Measurements from ENCODE around the gene ZSCAN21. TPM values are rescaled to one million over a fixed set of nuclear protein-coding genes. Genes with fewer than 3 reads are reported as not detected.

Gene ZSCAN21
- total RNA-seq, 1 experiment from 2014 or later, result 24.3 TPM

GRCh38 chr7:100098913-100099312, 49.3 kb downstream of the ZSCAN21 start:
- no peak overlapping the region for H4K5ac ChIP-seq (ENCODE audit: insufficient read length, low read depth, low read length)
- peak overlapping the region; percentile 18 for H3K27ac ChIP-seq (ENCODE audit: insufficient read length, low read depth, low read length)
- no CpG with 5 or more reads among the region's 10 CpGs for WGBS (ENCODE audit: extremely low coverage, insufficient read length, low lambda C conversion rate)

More at GRCh38 chr7:100098913-100099312, 49.3 kb downstream of the ZSCAN21 start:
- Mint-ChIP-seq H3K27ac (peak overlapping the region; percentile 95 to 99 (median 95); a peak in 6 of 7 replicates), H3K4me1 (peaks cover 20 to 34% of the 10 kb centered on the region in 2 experiments), H3K36me3 (ENCODE audit: insufficient read depth in 1 of 3, low read depth in 3 of 3) (peaks cover 62 to 79% (median 74%) of the 10 kb centered on the region in 3 experiments), H3K9me3 (peaks cover 0 to 3% of the 10 kb centered on the region in 2 experiments; a peak in 1 of 5 replicates), H3K4me3 (peak overlapping the region; percentile 93 to 95), H3K27me3 (ENCODE audit: low read depth) (no peaks in the 10 kb centered on the region; the same call in 1 of the 2 replicates)
- no peak overlapping the region for H4K91ac ChIP-seq (ENCODE audit: insufficient read length, low read depth, low read length)
- H3K79me1 ChIP-seq (ENCODE audit: insufficient read depth, low read depth, low read length, poor library complexity, severe bottlenecking), result peaks cover 3% of the 10 kb centered on the region
- H3K23me2 ChIP-seq (ENCODE audit: insufficient read length, low read depth, low read length, poor library complexity, severe bottlenecking), result no peaks in the 10 kb centered on the region
- H3K23ac ChIP-seq (ENCODE audit: insufficient read length, low read depth, low read length), result no peak overlapping the region
- H3K4me1 ChIP-seq (ENCODE audit: insufficient read depth, low read length), result no peaks in the 10 kb centered on the region
- H4K20me1 ChIP-seq (ENCODE audit: control insufficient read depth, insufficient read depth, insufficient read length), result no peaks in the 10 kb centered on the region
- H3K18ac ChIP-seq (ENCODE audit: insufficient read length, low read depth, low read length), result no peak overlapping the region
- no peak overlapping the region for H4K8ac ChIP-seq (replicated peaks; ENCODE audit: insufficient read length, low read depth, low read length)
- no peaks in the 10 kb centered on the region for H3K27me3 ChIP-seq (ENCODE audit: insufficient read depth, low read length)
- H3K14ac ChIP-seq (ENCODE audit: insufficient read depth, low read length), result no peak overlapping the region
- no peak overlapping the region for H3K56ac ChIP-seq (ENCODE audit: insufficient read length, low read depth, low read length)
- peaks cover 5% of the 10 kb centered on the region; the same call in 1 of the 2 replicates for H3K79me2 ChIP-seq (ENCODE audit: insufficient read depth, low read length)
- H2BK120ac ChIP-seq (ENCODE audit: low read depth, low read length, poor library complexity, severe bottlenecking), result no peak overlapping the region
- TF ChIP-seq CTCF (conservative IDR thresholded peaks at IDR 0.05), result no peak
- no peak overlapping the region for H2BK15ac ChIP-seq (ENCODE audit: low read depth, low read length)
- H2BK20ac ChIP-seq (ENCODE audit: low read depth, low read length, poor library complexity, severe bottlenecking), result no peak overlapping the region
- H2AK5ac ChIP-seq (ENCODE audit: insufficient read length, low read length), result no peak overlapping the region
- DNase-seq, result no peak
- H3T11ph ChIP-seq (ENCODE audit: low read length), result no peak overlapping the region
- peak overlapping the region; percentile 9 for H3K9ac ChIP-seq (ENCODE audit: extremely low read depth, insufficient read length, low read length)
- H2BK5ac ChIP-seq (ENCODE audit: insufficient read length, low read length), result no peak overlapping the region
- H3K4me2 ChIP-seq (ENCODE audit: insufficient read depth, insufficient read length, low read length), result no peak overlapping the region
- no peak overlapping the region for H3K4ac ChIP-seq (ENCODE audit: low read depth, low read length)
- H3K9me3 ChIP-seq (ENCODE audit: control insufficient read depth, low read depth, low read length), result no peaks in the 10 kb centered on the region
- no peak overlapping the region for H2BK12ac ChIP-seq (ENCODE audit: insufficient read length, low read depth, low read length)
- no peak overlapping the region for H2AFZ ChIP-seq (ENCODE audit: low read length)
